Neural progenitor cell (in vitro differentiated cells): ENCODE measurements around the gene RPL29.

Source experiments
- CTCF ChIP-seq: fragments of 200-600 bp; sonication (generic); IDR thresholded peaks from 2 replicates; pipeline ENCODE4 v1.5.1; 2017; ENCODE audit warnings: antibody characterized with exemption, mild to moderate bottlenecking
- EZH2 ChIP-seq: fragments of 200-600 bp; sonication (generic); IDR thresholded peaks from 2 replicates; pipeline ENCODE4 v1.6.1; 2017; ENCODE audit warnings: antibody characterized with exemption, mild to moderate bottlenecking, moderate library complexity
- EZH2phosphoT487 ChIP-seq: fragments of 200-600 bp; sonication (generic); IDR thresholded peaks from 2 replicates; pipeline ENCODE4 v1.6.1; 2017; ENCODE audit warnings: antibody characterized with exemption

GRCh38 chr3:51964521-51964920 is 31.2 kb downstream of the RPL29 start:
- TF ChIP-seq CTCF: no peak
- no peak for TF ChIP-seq EZH2
- TF ChIP-seq EZH2phosphoT487: no peak
